Left lobe of liver (tissue), 2 donors: ENCODE measurements around the gene RBKS. TPM values are rescaled to one million over a fixed set of nuclear protein-coding genes. Genes with fewer than 3 reads are reported as not detected.
"Not testable (repeated sequence)": the region's sequence is repeated elsewhere in the genome, so short reads cannot be mapped to it uniquely, and the experiment has no call there.

Source experiments
- ATAC-seq: fragments of 200-7000 bp; cut with Tn5 transposase; one replicate; pipeline ENCODE4 v1.9.1; 2020; ENCODE audit warnings: mild to moderate bottlenecking, moderate library complexity
- DNase-seq: peaks from one replicate; pipeline ENCODE4 v3.0.0-alpha.2; 2020; ENCODE audit warnings: low spot score
- total RNA-seq: library from RNA; stranded (reverse); gene quantifications from one replicate; pipeline ENCODE4 v1.2.1, GENCODE V29; 2021
- donor health status: DM: no; HTN: no; CAD: no; lungs with moderate emphysema.
- donor health status: DM: no; HTN: yes; CAD: no.

The RBKS gene
- total RNA-seq, 1 donor from 2014 or later, result 13.3 TPM

GRCh38 chr2:27771202-27771547, 119.0 kb downstream of the RBKS start:
- peak; percentile 2 for ATAC-seq

DNA sequence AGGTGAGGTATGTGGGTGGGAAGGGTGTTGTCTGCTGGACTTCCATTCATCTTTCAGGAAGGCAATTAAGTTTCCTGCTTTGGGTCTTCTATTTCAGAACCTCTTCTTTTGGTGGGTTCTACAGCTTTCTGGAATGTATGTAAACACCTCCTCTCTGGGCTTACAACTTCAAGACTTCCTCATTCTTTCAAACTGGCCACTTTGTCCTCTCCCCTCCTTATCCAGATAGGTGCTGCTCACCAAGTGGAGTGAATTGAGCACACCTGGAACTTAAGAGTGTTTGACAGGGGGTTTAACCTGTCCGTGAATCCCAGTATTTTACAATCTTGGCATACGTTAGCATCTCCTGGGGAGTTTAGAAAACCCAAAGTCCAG, 123.9 kb downstream of the RBKS start:
- DNase-seq (no peak), ATAC-seq (no peak)

More at GRCh38 chr2:27771202-27771547, 119.0 kb downstream of the RBKS start:
- DNase-seq, result no peak

DNA sequence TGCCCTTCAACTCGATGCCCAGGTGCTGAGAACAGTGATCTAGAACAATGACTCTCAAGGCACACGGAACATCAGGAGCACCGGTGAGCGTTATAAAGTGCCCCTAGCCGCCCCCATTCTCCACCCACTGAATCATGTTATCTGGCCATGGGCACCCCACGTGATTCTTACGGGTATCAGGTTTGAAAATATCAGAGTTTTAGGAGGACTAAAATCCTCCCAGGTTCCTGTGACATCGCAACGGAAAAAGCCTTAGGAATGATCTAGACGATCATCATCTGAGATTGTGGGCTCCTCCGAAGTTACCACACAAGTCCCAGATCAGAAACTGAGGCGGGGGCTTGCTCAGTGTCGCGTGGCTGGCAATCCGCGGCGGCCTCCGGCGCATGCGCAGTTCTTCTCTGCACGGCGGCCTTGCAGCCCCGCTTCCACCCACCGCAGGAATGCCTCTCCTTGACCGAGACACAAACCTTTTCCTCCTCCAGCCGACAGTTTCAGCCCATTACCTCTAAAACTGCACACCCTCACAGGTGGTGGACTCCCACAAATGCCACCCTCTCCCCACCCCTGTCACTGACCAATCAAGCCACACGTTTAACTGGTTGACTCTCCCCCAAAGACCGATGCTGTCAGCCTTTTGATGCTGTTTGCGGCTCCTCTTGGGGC, 124.4 kb downstream of the RBKS start:
- DNase-seq (peak; percentile 72), ATAC-seq (peak; percentile 57)

DNA sequence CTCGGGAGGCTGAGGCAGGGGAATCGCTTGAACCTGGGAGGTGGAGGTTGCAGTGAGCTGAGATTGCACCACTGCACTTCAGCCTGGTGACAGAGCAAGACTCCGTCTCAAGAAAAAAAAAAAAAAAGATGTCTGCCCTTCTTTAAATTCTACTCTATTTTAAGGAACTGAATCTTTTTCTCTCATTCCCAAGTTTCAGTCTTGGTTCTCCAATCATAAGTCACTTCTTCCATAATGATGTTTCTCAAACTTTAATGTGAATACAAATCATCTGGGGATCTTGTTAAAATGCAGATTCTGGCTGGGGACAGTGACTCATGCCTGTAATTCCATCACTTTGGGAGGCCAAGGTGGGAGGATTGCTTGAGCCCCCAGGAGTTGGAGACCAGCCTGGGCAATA, 125.7 kb downstream of the RBKS start:
- not testable (repeated sequence) for DNase-seq, ATAC-seq

GRCh38 chr2:27763907-27764267, 126.3 kb downstream of the RBKS start:
- ATAC-seq, result peak; percentile 9
- DNase-seq, result no peak

- ATAC-seq (peak; percentile 90), DNase-seq (no peak)
Observed at GRCh38 chr2:27762951-27763906, 127.0 kb downstream of the RBKS start.

DNA sequence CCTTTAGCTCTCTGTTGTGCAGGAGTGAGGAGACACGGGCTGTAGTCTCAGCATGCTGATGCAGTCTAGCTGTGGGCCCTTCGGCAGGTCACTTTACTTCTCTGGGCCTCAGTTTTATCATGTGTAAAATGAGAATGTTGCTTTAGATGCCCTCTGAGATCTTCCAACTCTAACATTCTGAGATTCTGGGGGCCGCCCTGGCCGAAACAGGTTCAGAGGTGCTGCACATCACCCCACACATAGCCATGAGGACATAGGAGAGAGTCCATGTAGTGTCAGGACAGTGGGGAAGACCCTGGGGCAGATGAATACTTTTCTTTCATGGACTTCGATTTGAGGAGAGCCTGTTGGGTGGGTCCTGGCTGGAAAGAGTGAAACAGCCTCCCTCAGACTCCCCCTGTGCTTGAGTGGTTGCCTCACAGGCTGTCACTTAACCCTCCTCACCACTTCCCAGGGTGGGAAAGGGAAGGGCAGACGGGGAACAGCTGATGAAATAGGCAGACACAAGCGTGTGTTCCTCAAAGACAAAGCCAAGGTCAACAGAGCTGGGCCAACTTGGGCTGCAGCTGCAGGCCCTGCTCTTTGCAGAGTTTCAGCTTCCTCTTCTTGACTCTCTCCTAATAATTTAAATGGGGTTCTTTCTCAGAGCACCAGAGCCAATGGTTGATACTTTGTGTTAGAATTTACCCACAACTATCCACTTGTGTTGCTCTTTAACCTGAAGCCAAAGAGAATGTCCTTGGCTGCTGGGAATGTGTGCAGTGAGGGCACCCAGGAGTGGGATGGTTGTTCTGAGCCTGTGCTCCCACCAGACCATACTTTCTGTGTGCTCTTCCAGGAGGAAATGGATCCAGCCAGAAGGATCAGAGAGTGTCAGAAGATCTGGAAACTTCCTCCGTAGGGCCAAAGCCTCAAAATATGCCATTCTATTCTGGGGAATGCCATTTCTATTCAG, 133.4 kb downstream of the RBKS start:
- DNase-seq, result no peak
- ATAC-seq, result peak; percentile 24

GRCh38 chr2:27756091-27756490, 134.1 kb downstream of the RBKS start:
- ATAC-seq (no peak), DNase-seq (no peak)

GRCh38 chr2:27754831-27755230, 135.4 kb downstream of the RBKS start:
- no peak for ATAC-seq
- no peak for DNase-seq

GRCh38 chr2:27754138-27754588, 136.0 kb downstream of the RBKS start:
- ATAC-seq (peak; percentile 82), DNase-seq (peak; percentile 83)

- DNase-seq (no peak), ATAC-seq (peak; percentile 70)
Observed at GRCh38 chr2:27752551-27753237, 137.5 kb downstream of the RBKS start.

- no peak for ATAC-seq
- no peak for DNase-seq
Observed at GRCh38 chr2:27751377-27751776, 138.8 kb downstream of the RBKS start.

- not testable (repeated sequence) for ATAC-seq, DNase-seq
Observed at GRCh38 chr2:27748803-27749554, 141.2 kb downstream of the RBKS start.

- ATAC-seq (no peak), DNase-seq (no peak)
Observed at GRCh38 chr2:27747827-27748352, 142.3 kb downstream of the RBKS start.

GRCh38 chr2:27746325-27746724, 143.9 kb downstream of the RBKS start:
- ATAC-seq (peak; percentile 76), DNase-seq (no peak)

DNA sequence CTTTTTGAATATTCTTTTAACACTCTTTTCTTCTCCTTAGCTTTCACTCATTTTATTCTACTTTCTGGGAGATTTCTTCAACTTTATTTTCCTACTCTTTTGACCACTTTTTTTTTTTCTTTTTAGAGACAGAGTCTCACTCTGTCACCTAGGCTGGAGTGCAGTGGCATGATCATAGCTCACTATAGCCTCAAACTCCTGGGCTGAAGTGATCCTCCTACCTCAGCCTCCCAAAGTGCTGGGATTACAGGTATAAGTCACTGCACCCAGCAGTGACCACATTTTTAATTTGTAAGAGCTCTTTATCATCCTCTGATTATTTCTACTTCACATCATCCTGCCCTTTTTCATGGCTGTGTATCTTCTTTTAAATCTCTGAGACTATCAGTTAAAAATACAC, 144.7 kb downstream of the RBKS start:
- ATAC-seq, DNase-seq: not testable (repeated sequence)

GRCh38 chr2:27742571-27742970, 147.6 kb downstream of the RBKS start:
- no peak for ATAC-seq

GRCh38 chr2:27741673-27742072, 148.5 kb downstream of the RBKS start:
- DNase-seq (no peak), ATAC-seq (no peak)

More at GRCh38 chr2:27742571-27742970, 147.6 kb downstream of the RBKS start:
- no peak for DNase-seq

DNA sequence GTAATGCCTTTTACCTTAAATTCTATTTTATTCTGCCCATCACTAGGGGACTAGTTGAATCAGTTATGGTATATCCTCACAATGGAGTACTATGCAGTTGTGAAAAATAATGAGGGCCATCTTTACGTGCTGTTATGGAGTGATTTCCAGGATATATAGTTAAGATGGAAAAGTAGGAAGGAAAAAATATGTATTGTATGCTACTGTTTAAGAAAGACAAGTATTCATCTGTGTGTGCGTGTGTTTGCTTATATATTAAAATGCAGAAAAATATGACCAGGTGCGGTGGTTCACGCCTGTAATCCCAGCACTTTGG, 151.2 kb downstream of the RBKS start:
- no peak for ATAC-seq
- DNase-seq, result no peak
